H9 (cell line): ENCODE measurements around the gene CA11. TPM values are rescaled to one million over a fixed set of nuclear protein-coding genes. Genes with fewer than 3 reads are reported as not detected.

Source experiments
- DNase-seq: peaks from one replicate; pipeline ENCODE4 v3.0.0-alpha.2; 2017
- H2AFZ ChIP-seq: one replicate; pipeline ENCODE4 v1.6.1; 2013; ENCODE audit warnings: mild to moderate bottlenecking, low read length, control low read depth, moderate library complexity
- H2AK5ac ChIP-seq: 2 replicates; pipeline ENCODE4 v1.6.1; 2013; ENCODE audit warnings: low read length, control low read depth, mixed read lengths; ENCODE audit not compliant: insufficient read length
- H2BK120ac ChIP-seq: one replicate; pipeline ENCODE4 v1.6.1; 2013; ENCODE audit warnings: low read depth, mild to moderate bottlenecking, low read length, control low read depth, inconsistent platforms; ENCODE audit not compliant: poor library complexity, severe bottlenecking
- H2BK12ac ChIP-seq: 2 replicates; pipeline ENCODE4 v1.6.1; 2013; ENCODE audit warnings: low read length, control low read depth, mixed read lengths, low read depth; ENCODE audit not compliant: insufficient read length
- H2BK15ac ChIP-seq: 2 replicates; pipeline ENCODE4 v1.6.1; 2013; ENCODE audit warnings: low read depth, low read length, control low read depth
- H2BK20ac ChIP-seq: one replicate; pipeline ENCODE4 v1.6.1; 2013; ENCODE audit warnings: low read depth, mild to moderate bottlenecking, low read length, control low read depth, inconsistent platforms; ENCODE audit not compliant: poor library complexity, severe bottlenecking
- H2BK5ac ChIP-seq: 2 replicates; pipeline ENCODE4 v1.6.1; 2013; ENCODE audit warnings: low read length, control low read depth, mixed read lengths; ENCODE audit not compliant: insufficient read length
- H3K14ac ChIP-seq: 2 replicates; pipeline ENCODE4 v1.6.1; 2013; ENCODE audit warnings: low read length, control low read depth; ENCODE audit not compliant: insufficient read depth
- H3K18ac ChIP-seq: 2 replicates; pipeline ENCODE4 v1.6.1; 2013; ENCODE audit warnings: low read depth, mild to moderate bottlenecking, mixed read lengths, low read length, control low read depth; ENCODE audit not compliant: insufficient read length
- H3K23ac ChIP-seq: 2 replicates; pipeline ENCODE4 v1.6.1; 2013; ENCODE audit warnings: low read length, control low read depth, mixed read lengths, low read depth; ENCODE audit not compliant: insufficient read length
- H3K23me2 ChIP-seq: 2 replicates; pipeline ENCODE4 v1.6.1; 2013; ENCODE audit warnings: low read depth, mild to moderate bottlenecking, mixed read lengths, low read length, control low read depth; ENCODE audit not compliant: insufficient read length, poor library complexity, severe bottlenecking
- H3K27ac ChIP-seq: 2 replicates; pipeline ENCODE4 v1.5.1; 2013; ENCODE audit warnings: low read length, control low read depth, mixed read lengths, low read depth; ENCODE audit not compliant: insufficient read length
- H3K27me3 ChIP-seq: 2 replicates; pipeline ENCODE4 v1.6.1; 2013; ENCODE audit warnings: low read length, control low read depth, inconsistent platforms; ENCODE audit not compliant: insufficient read depth
- H3K4ac ChIP-seq: 2 replicates; pipeline ENCODE4 v1.6.1; 2013; ENCODE audit warnings: low read depth, mild to moderate bottlenecking, control low read depth, inconsistent platforms, low read length, moderate library complexity
- H3K4me1 ChIP-seq: 2 replicates; pipeline ENCODE4 v1.6.1; 2013; ENCODE audit warnings: low read length, control low read depth, inconsistent platforms; ENCODE audit not compliant: insufficient read depth
- H3K4me2 ChIP-seq: 2 replicates; pipeline ENCODE4 v1.6.1; 2013; ENCODE audit warnings: low read length, control low read depth, mixed read lengths; ENCODE audit not compliant: insufficient read length, insufficient read depth
- H3K56ac ChIP-seq: 2 replicates; pipeline ENCODE4 v1.6.1; 2013; ENCODE audit warnings: low read depth, mild to moderate bottlenecking, mixed read lengths, low read length, control low read depth; ENCODE audit not compliant: insufficient read length
- H3K79me1 ChIP-seq: 2 replicates; pipeline ENCODE4 v1.6.1; 2013; ENCODE audit warnings: low read depth, mild to moderate bottlenecking, moderate library complexity, low read length, control low read depth, inconsistent platforms; ENCODE audit not compliant: insufficient read depth, poor library complexity, severe bottlenecking
- H3K79me2 ChIP-seq: 2 replicates; pipeline ENCODE4 v1.6.1; 2013; ENCODE audit warnings: low read length, control low read depth, inconsistent platforms; ENCODE audit not compliant: insufficient read depth
- H3K9ac ChIP-seq: 2 replicates; pipeline ENCODE4 v1.6.1; 2013; ENCODE audit warnings: low read length, control low read depth, mixed read lengths; ENCODE audit not compliant: insufficient read length; ENCODE audit errors: extremely low read depth
- H3K9me3 ChIP-seq: one replicate; pipeline ENCODE4 v1.6.1; 2013; ENCODE audit warnings: low read depth, low read length, inconsistent platforms; ENCODE audit not compliant: control insufficient read depth
- H3T11ph ChIP-seq: one replicate; pipeline ENCODE4 v1.6.1; 2013; ENCODE audit warnings: mild to moderate bottlenecking, low read length, control low read depth, inconsistent platforms
- H4K20me1 ChIP-seq: one replicate; pipeline ENCODE4 v1.6.1; 2013; ENCODE audit not compliant: control insufficient read depth, insufficient read length, insufficient read depth
- H4K5ac ChIP-seq: 2 replicates; pipeline ENCODE4 v1.6.1; 2013; ENCODE audit warnings: low read depth, mild to moderate bottlenecking, mixed read lengths, low read length, control low read depth; ENCODE audit not compliant: insufficient read length
- H4K8ac ChIP-seq: replicated peaks from 2 replicates; pipeline ENCODE4 v1.6.1; 2013; ENCODE audit warnings: low read length, control low read depth, mixed read lengths, low read depth; ENCODE audit not compliant: insufficient read length
- H4K91ac ChIP-seq: 2 replicates; pipeline ENCODE4 v1.6.1; 2013; ENCODE audit warnings: low read depth, mild to moderate bottlenecking, moderate library complexity, mixed read lengths, low read length, control low read depth; ENCODE audit not compliant: insufficient read length
- H3K27ac Mint-ChIP-seq, 3 experiments: 2 replicates in 2 of 3; 3 replicates in 1 of 3; pipeline ENCODE4 v1.8.0; 2020 to 2021; ENCODE audit warnings: mixed read lengths in 3 of 3, mild to moderate bottlenecking in 1 of 3, moderate library complexity in 1 of 3
- H3K27me3 Mint-ChIP-seq: 2 replicates; pipeline ENCODE4 v1.8.0; 2021; ENCODE audit warnings: low read depth, mild to moderate bottlenecking, moderate library complexity, mixed read lengths
- H3K36me3 Mint-ChIP-seq, 3 experiments: 2 replicates in 2 of 3; 3 replicates in 1 of 3; pipeline ENCODE4 v1.8.0; 2020 to 2021; ENCODE audit warnings: low read depth in 3 of 3, mixed read lengths in 3 of 3; ENCODE audit not compliant: insufficient read depth in 1 of 3
- H3K4me1 Mint-ChIP-seq, 2 experiments: 2 replicates each; pipeline ENCODE4 v1.8.0; 2020; ENCODE audit warnings: mixed read lengths in 2 of 2
- H3K4me3 Mint-ChIP-seq, 2 experiments: 2 replicates in 1 of 2; 3 replicates in 1 of 2; pipeline ENCODE4 v1.8.0; 2020 to 2021; ENCODE audit warnings: mild to moderate bottlenecking in 2 of 2, mixed read lengths in 2 of 2, moderate library complexity in 1 of 2
- H3K9me3 Mint-ChIP-seq, 2 experiments: 2 replicates in 1 of 2; 3 replicates in 1 of 2; pipeline ENCODE4 v1.8.0; 2020; ENCODE audit warnings: mild to moderate bottlenecking in 2 of 2, mixed read lengths in 2 of 2, moderate library complexity in 1 of 2
- CTCF ChIP-seq: fragments of 200-600 bp; sonication (generic); conservative IDR thresholded peaks from 3 replicates; pipeline ENCODE4 v1.8.0; 2021; ENCODE audit warnings: antibody characterized with exemption, mild to moderate bottlenecking
- WGBS: extraction: QIAGEN DNeasy Blood & Tissue Kit; methylation state at CpG from one replicate; pipeline ENCODE4 v1.1.7; 2013; ENCODE audit warnings: missing lambda C conversion rate, low lambda C conversion rate, mixed read lengths; ENCODE audit not compliant: insufficient read length; ENCODE audit errors: extremely low coverage; 5-methylcytosine and 5-hydroxymethylcytosine counted together
- total RNA-seq: library from RNA; stranded (reverse); gene quantifications from 2 replicates; pipeline ENCODE4 v1.2.1, GENCODE V29; 2021

CA11 gene
- total RNA-seq, 1 experiment from 2014 or later: 107 TPM

- WGBS: no CpG with 5 or more reads among the region's 8 CpGs
- no peak overlapping the region for H2BK15ac ChIP-seq
- no peak for DNase-seq
Observed at GRCh38 chr19:48623556-48624066, 22.4 kb downstream of the CA11 start.

More at GRCh38 chr19:48623556-48624066, 22.4 kb downstream of the CA11 start:
- H3K4me2 ChIP-seq: peak overlapping the region; percentile 88
- no peaks in the 10 kb centered on the region for H3K79me1 ChIP-seq
- H2BK120ac ChIP-seq: no peak overlapping the region
- no peaks in the 10 kb centered on the region; a peak in 1 of 5 replicates for H3K9me3 Mint-ChIP-seq
- peaks cover 31 to 33% of the 10 kb centered on the region in 2 experiments for H3K4me1 Mint-ChIP-seq
- peaks cover 8 to 26% (median 23%) of the 10 kb centered on the region in 3 experiments for H3K36me3 Mint-ChIP-seq
- H4K91ac ChIP-seq: no peak overlapping the region
- H3K9ac ChIP-seq: peak overlapping the region; percentile 81
- no peak overlapping the region for H2BK5ac ChIP-seq
- TF ChIP-seq CTCF: no peak
- peaks cover 3% of the 10 kb centered on the region; the same call in 1 of the 2 replicates for H3K4me1 ChIP-seq
- peak overlapping the region; percentile 20 for H4K5ac ChIP-seq
- no peak overlapping the region for H3K56ac ChIP-seq
- peaks cover 7% of the 10 kb centered on the region for H3K79me2 ChIP-seq
- H3K27me3 Mint-ChIP-seq: no peaks in the 10 kb centered on the region
- peak overlapping the region; percentile 86 to 88 for H3K4me3 Mint-ChIP-seq
- no peaks in the 10 kb centered on the region for H3K27me3 ChIP-seq
- H3K14ac ChIP-seq: peak overlapping the region; percentile 66; the same call in 1 of the 2 replicates
- H2BK20ac ChIP-seq: no peak overlapping the region
- H3K18ac ChIP-seq: peak overlapping the region; percentile 64
- H3K27ac ChIP-seq: peak overlapping the region; percentile 64
- no peak overlapping the region for H3K23ac ChIP-seq
- H4K8ac ChIP-seq: peak overlapping the region; percentile 24
- H3K23me2 ChIP-seq: peaks cover 13% of the 10 kb centered on the region
- H2BK12ac ChIP-seq: peak overlapping the region; percentile 24
- peak overlapping the region; percentile 96 to 98 (median 97) for H3K27ac Mint-ChIP-seq
- H2AK5ac ChIP-seq: no peak overlapping the region
- H2AFZ ChIP-seq: no peak overlapping the region
- H3T11ph ChIP-seq: no peak overlapping the region
- H3K9me3 ChIP-seq: no peaks in the 10 kb centered on the region
- H3K4ac ChIP-seq: no peak overlapping the region; the same call in 1 of the 2 replicates
- no peaks in the 10 kb centered on the region for H4K20me1 ChIP-seq
